Astrocyte (in vitro differentiated cells and primary cell): ENCODE measurements around the gene SNX8.

ENCODE experiments used
- EZH2 ChIP-seq: IDR thresholded peaks from 2 replicates; pipeline ENCODE4 v1.6.1; 2012; ENCODE audit warnings: mild to moderate bottlenecking, low read length, inconsistent platforms; ENCODE audit not compliant: insufficient read depth
- TF ChIP-seq, protein P1 (sequence below): IDR thresholded peaks from 2 replicates; pipeline ENCODE4 v1.5.1; 2011; ENCODE audit warnings: low read depth, mild to moderate bottlenecking, inconsistent platforms, low read length, moderate library complexity; ENCODE audit not compliant: insufficient read depth

DNA sequence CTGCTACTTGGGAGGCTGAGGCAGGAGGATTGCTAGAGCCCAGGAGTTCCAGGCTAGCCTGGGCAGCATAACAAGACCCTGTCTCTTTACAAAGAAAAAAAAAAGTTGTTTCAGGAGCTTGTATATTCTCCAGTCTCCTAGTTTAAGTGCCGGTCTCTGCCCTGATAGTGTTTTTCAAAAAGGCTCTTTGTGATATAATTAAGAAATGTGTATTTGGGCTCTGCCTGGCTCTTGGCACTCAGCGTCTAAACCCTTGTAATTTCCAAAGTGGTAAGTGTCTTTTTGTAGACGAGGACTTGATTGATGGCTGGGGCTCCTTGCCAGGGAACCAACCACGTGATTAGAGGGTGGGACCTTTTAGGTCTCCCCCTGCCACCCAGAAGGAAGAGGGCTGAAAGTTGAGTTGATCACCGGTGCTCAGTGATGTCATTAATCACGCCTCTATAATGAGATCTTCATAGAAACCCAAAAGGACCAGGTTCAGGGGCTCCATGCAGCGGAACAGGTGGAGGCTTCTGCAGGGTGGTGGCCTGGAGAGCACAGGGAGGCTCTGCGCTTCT, 44.8 kb upstream of the SNX8 start:
- TF ChIP-seq, protein P1, sequence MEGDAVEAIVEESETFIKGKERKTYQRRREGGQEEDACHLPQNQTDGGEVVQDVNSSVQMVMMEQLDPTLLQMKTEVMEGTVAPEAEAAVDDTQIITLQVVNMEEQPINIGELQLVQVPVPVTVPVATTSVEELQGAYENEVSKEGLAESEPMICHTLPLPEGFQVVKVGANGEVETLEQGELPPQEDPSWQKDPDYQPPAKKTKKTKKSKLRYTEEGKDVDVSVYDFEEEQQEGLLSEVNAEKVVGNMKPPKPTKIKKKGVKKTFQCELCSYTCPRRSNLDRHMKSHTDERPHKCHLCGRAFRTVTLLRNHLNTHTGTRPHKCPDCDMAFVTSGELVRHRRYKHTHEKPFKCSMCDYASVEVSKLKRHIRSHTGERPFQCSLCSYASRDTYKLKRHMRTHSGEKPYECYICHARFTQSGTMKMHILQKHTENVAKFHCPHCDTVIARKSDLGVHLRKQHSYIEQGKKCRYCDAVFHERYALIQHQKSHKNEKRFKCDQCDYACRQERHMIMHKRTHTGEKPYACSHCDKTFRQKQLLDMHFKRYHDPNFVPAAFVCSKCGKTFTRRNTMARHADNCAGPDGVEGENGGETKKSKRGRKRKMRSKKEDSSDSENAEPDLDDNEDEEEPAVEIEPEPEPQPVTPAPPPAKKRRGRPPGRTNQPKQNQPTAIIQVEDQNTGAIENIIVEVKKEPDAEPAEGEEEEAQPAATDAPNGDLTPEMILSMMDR, result no peak
- TF ChIP-seq EZH2, result no peak
